GM23338 (cell line): ENCODE results near the gene NBEAL2.

Experiments
- CTCF ChIP-seq, 2 experiments: fragments of 200-600 bp in 1 of 2; sonication (generic) in 1 of 2; conservative IDR thresholded peaks; 2 replicates each; pipeline versions ENCODE4 v1.5.1 to v1.6.1; 2016 to 2017; ENCODE audit warnings: antibody characterized with exemption in 2 of 2, low read depth in 2 of 2, mild to moderate bottlenecking in 2 of 2, moderate library complexity in 1 of 2
- EZH2 ChIP-seq: fragments of 200-600 bp; sonication (generic); IDR thresholded peaks from one replicate; pipeline ENCODE4 v1.8.0; 2017; ENCODE audit warnings: antibody characterized with exemption, mild to moderate bottlenecking, low read depth; ENCODE audit not compliant: unreplicated experiment
- NANOG ChIP-seq: IDR thresholded peaks from 2 replicates; pipeline ENCODE4 v1.6.1; 2016; ENCODE audit warnings: antibody characterized with exemption, borderline replicate concordance
- POLR2AphosphoS5 ChIP-seq: IDR thresholded peaks from 2 replicates; pipeline ENCODE4 v1.6.1; 2016; ENCODE audit warnings: antibody characterized with exemption, low read depth
- ZNF331 ChIP-seq: fragments of 250-450 bp; sonication (Bioruptor Pico); IDR thresholded peaks from 2 replicates; pipeline ENCODE4 v1.5.0; 2020; ENCODE audit warnings: low read depth, mild to moderate bottlenecking, moderate library complexity
- TF ChIP-seq, protein P1 (sequence below): IDR thresholded peaks from one replicate; pipeline ENCODE4 v1.6.1; 2018; ENCODE audit warnings: antibody characterized with exemption; ENCODE audit not compliant: unreplicated experiment

- TF ChIP-seq CTCF (conservative IDR thresholded peaks at IDR 0.05; ENCODE audit: low read depth in 2 of 2) (no peak), EZH2 (no peak), NANOG (no peak), POLR2AphosphoS5 (no peak), ZNF331 (CRISPR knock-in tag) (no peak)
- TF ChIP-seq, protein P1, sequence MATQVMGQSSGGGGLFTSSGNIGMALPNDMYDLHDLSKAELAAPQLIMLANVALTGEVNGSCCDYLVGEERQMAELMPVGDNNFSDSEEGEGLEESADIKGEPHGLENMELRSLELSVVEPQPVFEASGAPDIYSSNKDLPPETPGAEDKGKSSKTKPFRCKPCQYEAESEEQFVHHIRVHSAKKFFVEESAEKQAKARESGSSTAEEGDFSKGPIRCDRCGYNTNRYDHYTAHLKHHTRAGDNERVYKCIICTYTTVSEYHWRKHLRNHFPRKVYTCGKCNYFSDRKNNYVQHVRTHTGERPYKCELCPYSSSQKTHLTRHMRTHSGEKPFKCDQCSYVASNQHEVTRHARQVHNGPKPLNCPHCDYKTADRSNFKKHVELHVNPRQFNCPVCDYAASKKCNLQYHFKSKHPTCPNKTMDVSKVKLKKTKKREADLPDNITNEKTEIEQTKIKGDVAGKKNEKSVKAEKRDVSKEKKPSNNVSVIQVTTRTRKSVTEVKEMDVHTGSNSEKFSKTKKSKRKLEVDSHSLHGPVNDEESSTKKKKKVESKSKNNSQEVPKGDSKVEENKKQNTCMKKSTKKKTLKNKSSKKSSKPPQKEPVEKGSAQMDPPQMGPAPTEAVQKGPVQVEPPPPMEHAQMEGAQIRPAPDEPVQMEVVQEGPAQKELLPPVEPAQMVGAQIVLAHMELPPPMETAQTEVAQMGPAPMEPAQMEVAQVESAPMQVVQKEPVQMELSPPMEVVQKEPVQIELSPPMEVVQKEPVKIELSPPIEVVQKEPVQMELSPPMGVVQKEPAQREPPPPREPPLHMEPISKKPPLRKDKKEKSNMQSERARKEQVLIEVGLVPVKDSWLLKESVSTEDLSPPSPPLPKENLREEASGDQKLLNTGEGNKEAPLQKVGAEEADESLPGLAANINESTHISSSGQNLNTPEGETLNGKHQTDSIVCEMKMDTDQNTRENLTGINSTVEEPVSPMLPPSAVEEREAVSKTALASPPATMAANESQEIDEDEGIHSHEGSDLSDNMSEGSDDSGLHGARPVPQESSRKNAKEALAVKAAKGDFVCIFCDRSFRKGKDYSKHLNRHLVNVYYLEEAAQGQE = no peak
Observed at GRCh38 chr3:47008234-47008796, 28.8 kb downstream of the NBEAL2 start.
